ENCODE results near the gene FKBP15. TPM values are rescaled to one million over a fixed set of nuclear protein-coding genes. Genes with fewer than 3 reads are reported as not detected.
A peak's percentile ranks its signal among the peaks of the same experiment; 100 is the strongest.

The FKBP15 gene
- 11.8 and 12.3 TPM in 2 replicates for total RNA-seq (2016; rRNA removed; fragmentation: Illumina TruSeq; extraction: Trizol)
- total RNA-seq (2016; cell fraction: cytosol; rRNA removed; fragmentation: Illumina TruSeq; extraction: Trizol; ENCODE audit: low read depth): 1.6 and 2.1 TPM in 2 replicates
- total RNA-seq (2016; cell fraction: insoluble cytoplasmic fraction; rRNA removed; fragmentation: Illumina TruSeq; extraction: Trizol): 11.1 and 11.2 TPM in 2 replicates
- total RNA-seq (2016; cell fraction: membrane; rRNA removed; fragmentation: Illumina TruSeq; extraction: Trizol): 2.8 and 3.5 TPM in 2 replicates
- total RNA-seq (2016; cell fraction: nucleus; rRNA removed; fragmentation: Illumina TruSeq; extraction: Trizol): 17.2 and 17.6 TPM in 2 replicates
- 18.6 and 23.4 TPM in 2 replicates for polyA plus RNA-seq (2011; rRNA removed)
- 8.3 and 8.9 TPM in 2 replicates for polyA plus RNA-seq (2011; cell fraction: cytosol; rRNA removed)
- 26.9 and 27.4 TPM in 2 replicates for polyA plus RNA-seq (2011; cell fraction: nucleus; rRNA removed)
- polyA plus RNA-seq (2012): 7.2 and 7.5 TPM in 2 replicates
- polyA plus RNA-seq (2016; cell fraction: cytosol; fragmentation: Illumina TruSeq; extraction: Trizol; ENCODE audit: low read depth): 0.44 and 0.62 TPM in 2 replicates
- 10.7 and 10.8 TPM in 2 replicates for polyA plus RNA-seq (2016; cell fraction: insoluble cytoplasmic fraction; fragmentation: Illumina TruSeq; extraction: Trizol; ENCODE audit: low read depth)
- polyA plus RNA-seq (2016; cell fraction: membrane; fragmentation: Illumina TruSeq; extraction: Trizol; ENCODE audit: low read depth): 1.1 and 1.2 TPM in 2 replicates
- 19.2 and 19.7 TPM in 2 replicates for polyA plus RNA-seq (2016; cell fraction: nucleus; fragmentation: Illumina TruSeq; extraction: Trizol; ENCODE audit: insufficient read depth, low read depth)
- polyA minus RNA-seq (2011; rRNA and poly(A)+ RNA removed; ENCODE audit: low replicate concordance): 78.1 and 115 TPM in 2 replicates
- polyA minus RNA-seq (2011; cell fraction: cytosol; rRNA and poly(A)+ RNA removed): 9.3 and 13.0 TPM in 2 replicates
- 46.9 and 55.0 TPM in 2 replicates for polyA minus RNA-seq (2011; cell fraction: nucleus; rRNA and poly(A)+ RNA removed)
- Bru-seq, nascent RNA: percentile 68 among the genes with signal in this experiment
- percentile 67 among the genes with signal in this experiment for BruChase-seq, experiment 1, labeled RNA remaining after a 6-hour chase
- BruChase-seq, experiment 2, labeled RNA remaining after a 2-hour chase: percentile 66 among the genes with signal in this experiment
- long read RNA-seq, experiment 1, full-length matches to known transcripts: 1 of 10 reads
- long read RNA-seq, experiment 1, partial matches to known transcripts: 7 of 10 reads
- long read RNA-seq, experiment 1, other reads (novel, unspliced or antisense): 2 of 10 reads
- long read RNA-seq, experiment 2, full-length matches to known transcripts: 4 of 14 reads
- long read RNA-seq, experiment 2, partial matches to known transcripts: 8 of 14 reads
- long read RNA-seq, experiment 2, other reads (novel, unspliced or antisense): 2 of 14 reads

- in situ Hi-C loops (cut with HindIII; ENCODE audit: extremely low pct_ligation_motif_present, low pct_unique_long_range_greater_than_20kb) (no loop called here), intact Hi-C loops (cut with micrococcal nuclease; ENCODE audit: unreplicated experiment) (loop anchor here (2.0 to 5.0 kb wide), 4 partner anchors 41 to 84 kb away; partner anchors contain the start of genes CDC26, PRPF4 and SLC31A2)
- Histone ChIP-seq H3K4me3 (replicated peaks in 1 of 3; ENCODE audit: insufficient read depth in 1 of 3, low read depth in 2 of 3, low read length in 3 of 3) (peak within 1 kb of the TSS; percentile 90 to 92 (median 91)), H3K4me2 (ENCODE audit: low read depth, low read length) (peak within 1 kb of the TSS; percentile 85), H3K27ac (ENCODE audit: extremely low read length, insufficient read depth, low read length) (peak within 1 kb of the TSS; percentile 86), H3K4me1 (ENCODE audit: insufficient read depth, low read length) (peaks cover 53% of the 10 kb centered on the region), H3K36me3 (replicated peaks in 1 of 2; ENCODE audit: control insufficient read depth in 1 of 2, insufficient read depth in 2 of 2, low read length in 2 of 2) (no peaks in the 10 kb centered on the region; a peak in 1 of 5 replicates), H2AFZ (ENCODE audit: low read length) (peak within 1 kb of the TSS; percentile 58), H3K9me3 (ENCODE audit: low read length) (no peaks in the 10 kb centered on the region), H3K27me3 (ENCODE audit: control insufficient read depth in 1 of 2, insufficient read depth in 2 of 2, low read length in 2 of 2) (peaks cover 0 to 3% of the 10 kb centered on the region in 2 experiments; a peak in 1 of 5 replicates), H4K20me1 (ENCODE audit: insufficient read depth, low read length) (no peaks in the 10 kb centered on the region), H3K79me2 (ENCODE audit: insufficient read depth, low read length) (peaks cover 83% of the 10 kb centered on the region), H3K9ac (ENCODE audit: insufficient read depth, low read depth, low read length) (peak within 1 kb of the TSS; percentile 97)
- DNase-seq (ENCODE audit: low spot score) (peak; percentile 95), FAIRE-seq (peak; percentile 32), ATAC-seq (peak; percentile 90)
- 1% methylated on average over 16 of the region's 65 CpGs for WGBS (ENCODE audit: low lambda C conversion rate)
- POLR2A ChIA-PET: interaction anchor here (0.6 to 2.8 kb wide), 21 partner anchors 9 to 741 kb away, joined by 3 to 40 read pairs (median 4); partner anchors contain the start of genes C9orf43, CDC26, POLE3 and PRPF4
- BruUV-seq (replicated peaks): no TSS peak
- CTCF ChIA-PET (ENCODE audit: low intra/inter-chr PET ratio, low total read pairs): no interaction called here
- TF ChIP-seq ZFX (CRISPR knock-in tag; IDR thresholded peaks at IDR 0.05; ENCODE audit: low read depth): peak; percentile 94
- TF ChIP-seq TFDP1 (CRISPR knock-in tag; IDR thresholded peaks at IDR 0.05; ENCODE audit: borderline replicate concordance): peak; percentile 38; the same call in 1 of the 2 replicates
- TF ChIP-seq ZNF580 (CRISPR knock-in tag; IDR thresholded peaks at IDR 0.05; ENCODE audit: borderline replicate concordance, low read depth): no peak; the same call in 1 of the 2 replicates
- TF ChIP-seq PAWR (CRISPR knock-in tag; IDR thresholded peaks at IDR 0.05; ENCODE audit: borderline replicate concordance): no peak
- TF ChIP-seq ZSCAN9 (CRISPR knock-in tag; IDR thresholded peaks at IDR 0.05; ENCODE audit: borderline replicate concordance): peak; percentile 16; the same call in 1 of the 2 replicates
- TF ChIP-seq ZBTB37 (CRISPR knock-in tag; IDR thresholded peaks at IDR 0.05): no peak
- TF ChIP-seq ATF7-NPFF (CRISPR knock-in tag; IDR thresholded peaks at IDR 0.05; ENCODE audit: low read depth): peak; percentile 49; the same call in 1 of the 2 replicates
- TF ChIP-seq ZBTB1 (CRISPR knock-in tag; IDR thresholded peaks at IDR 0.05; ENCODE audit: borderline replicate concordance): peak; percentile 95; the same call in 1 of the 2 replicates
- TF ChIP-seq KMT2B (CRISPR knock-in tag; IDR thresholded peaks at IDR 0.05): peak; percentile 98
- peak; percentile 62; the same call in 1 of the 2 replicates for TF ChIP-seq MXD3 (CRISPR knock-in tag; IDR thresholded peaks at IDR 0.05)
- peak; percentile 25; the same call in 1 of the 2 replicates for TF ChIP-seq ZNF704 (CRISPR knock-in tag; IDR thresholded peaks at IDR 0.05; ENCODE audit: borderline replicate concordance)
These were observed at the start of gene FKBP15, which contains the start of gene SLC31A1 for GRCh38 chr9:113221003-113221799. TSS of gene FKBP15 (minus strand) at chr9:113221277. CDS start at chr9:113221243, 34 bp downstream. TSS of gene SLC31A1 (plus strand) at chr9:113221544. CDS start at chr9:113256149, 34,605 bp downstream.

Data from HepG2 (cell line).